SK-N-SH (cell line): ENCODE measurements around the gene RPS19.

Source experiments
- CTCF ChIP-seq: fragments of 200-600 bp; sonication (generic); IDR thresholded peaks from 2 replicates; pipeline ENCODE4 v1.6.1; 2017; ENCODE audit warnings: antibody characterized with exemption, mild to moderate bottlenecking, moderate library complexity
- FOSL2 ChIP-seq: IDR thresholded peaks from 2 replicates; pipeline ENCODE4 v1.4.0; 2012; ENCODE audit warnings: low read depth, mild to moderate bottlenecking, moderate library complexity, borderline replicate concordance
- FOXJ3 ChIP-seq: sonication (generic); formaldehyde crosslinking; IDR thresholded peaks from 2 replicates; pipeline ENCODE4 v1.5.1; 2020; ENCODE audit warnings: mild to moderate bottlenecking, missing genetic modification reagents
- GABPA ChIP-seq: IDR thresholded peaks from 2 replicates; pipeline ENCODE4 v1.4.0; 2012; ENCODE audit warnings: low read depth, mild to moderate bottlenecking
- GATA2 ChIP-seq: sonication (generic); formaldehyde crosslinking; IDR thresholded peaks from 2 replicates; pipeline ENCODE4 v1.5.0; 2020; ENCODE audit warnings: mild to moderate bottlenecking, missing genetic modification reagents
- MAX ChIP-seq: IDR thresholded peaks from 2 replicates; pipeline ENCODE4 v1.4.0; 2012; ENCODE audit warnings: low read depth
- PBX3 ChIP-seq: IDR thresholded peaks from 2 replicates; pipeline ENCODE4; 2012
- POLR2AphosphoS5 ChIP-seq: IDR thresholded peaks from 2 replicates; pipeline ENCODE4 v1.6.1; 2012; ENCODE audit warnings: low read depth, low read length
- RAD21 ChIP-seq: IDR thresholded peaks from 2 replicates; pipeline ENCODE4 v1.6.1; 2012; ENCODE audit warnings: mild to moderate bottlenecking, low read length
- TCF12 ChIP-seq: IDR thresholded peaks from 2 replicates; pipeline ENCODE4 v1.4.0; 2012

GRCh38 chr19:41917676-41918075 lies 57.6 kb downstream of the RPS19 start:
- TF ChIP-seq TCF12, result no peak
- TF ChIP-seq CTCF, result no peak
- TF ChIP-seq RAD21, result no peak
- no peak for TF ChIP-seq GATA2 (CRISPR knock-in tag)
- TF ChIP-seq MAX, result no peak
- no peak for TF ChIP-seq PBX3
- no peak for TF ChIP-seq FOSL2
- no peak for TF ChIP-seq FOXJ3 (CRISPR knock-in tag)
- TF ChIP-seq GABPA, result no peak
- TF ChIP-seq POLR2AphosphoS5, result no peak
